H1 (cell line): ENCODE results near the gene IRF4. TPM values are rescaled to one million over a fixed set of nuclear protein-coding genes. Genes with fewer than 3 reads are reported as not detected.

Experiments
- CTCF ChIA-PET: fragments of 300-600 bp; sonication (Branson Sonifier 250); formaldehyde crosslinking; loops from one replicate; lab custom pipeline; 2021; ENCODE audit not compliant: partially characterized antibody; lab: Charles Lee
- POLR2A ChIA-PET: fragments of 300-600 bp; sonication (Branson Sonifier 250); formaldehyde crosslinking; loops from one replicate; lab custom pipeline; 2021; ENCODE audit warnings: inconsistent platforms; ENCODE audit not compliant: partially characterized antibody; lab: Charles Lee
- DNase-seq, 2 experiments: peaks; one replicate each; pipeline versions ENCODE4 v3.0.0 to v3.0.0-alpha.2; 2010 to 2022; ENCODE audit warnings: low spot score in 2 of 2, low read depth in 1 of 2, mixed read lengths in 1 of 2
- FAIRE-seq: peaks from 2 replicates; lab custom pipeline; 2011; peaks lifted over from hg19 to GRCh38; lab: Jason Lieb, UNC
- H2AFZ ChIP-seq: 2 replicates; pipeline ENCODE4 v1.8.1; 2012; ENCODE audit warnings: low read length, inconsistent platforms
- H2AK5ac ChIP-seq: 2 replicates; pipeline ENCODE4 v1.6.1; 2013; ENCODE audit warnings: low read depth, low read length
- H2BK120ac ChIP-seq: replicated peaks from 2 replicates; pipeline ENCODE3; 2013; ENCODE audit warnings: low read depth, low read length, inconsistent platforms
- H2BK12ac ChIP-seq: 2 replicates; pipeline ENCODE4 v1.6.1; 2013; ENCODE audit warnings: low read depth, low read length
- H2BK15ac ChIP-seq: 2 replicates; pipeline ENCODE4 v1.6.1; 2013; ENCODE audit warnings: low read length
- H2BK20ac ChIP-seq: 2 replicates; pipeline ENCODE4 v1.6.1; 2013; ENCODE audit warnings: low read length
- H2BK5ac ChIP-seq: 2 replicates; pipeline ENCODE4 v1.6.1; 2013; ENCODE audit warnings: low read depth, low read length
- H3K14ac ChIP-seq: 2 replicates; pipeline ENCODE4 v1.6.1; 2013; ENCODE audit warnings: inconsistent platforms; ENCODE audit not compliant: insufficient read length
- H3K18ac ChIP-seq: 2 replicates; pipeline ENCODE4 v1.6.1; 2013; ENCODE audit warnings: low read length; ENCODE audit errors: extremely low read depth
- H3K23ac ChIP-seq: 2 replicates; pipeline ENCODE4 v1.6.1; 2013; ENCODE audit warnings: inconsistent platforms; ENCODE audit not compliant: insufficient read length
- H3K23me2 ChIP-seq: 2 replicates; pipeline ENCODE4 v1.6.1; 2013; ENCODE audit warnings: low read depth, low read length
- H3K27ac ChIP-seq: 2 replicates; pipeline ENCODE4 v1.6.1; 2011; ENCODE audit warnings: low read depth, low read length, inconsistent platforms
- H3K27me3 ChIP-seq, 4 experiments: replicated peaks in 1 of 4; 1 replicate in 1 of 4; 2 replicates in 3 of 4; pipeline versions ENCODE4 v1.6.1 to v1.8.1; 2011 to 2013; ENCODE audit warnings: low read length in 3 of 4, mild to moderate bottlenecking in 3 of 4, inconsistent platforms in 2 of 4, mixed read lengths in 2 of 4, moderate library complexity in 1 of 4; ENCODE audit not compliant: control insufficient read depth in 3 of 4, insufficient read depth in 3 of 4; ENCODE audit errors: extremely low read depth in 1 of 4
- H3K36me3 ChIP-seq, 4 experiments: 2 replicates each; pipeline versions ENCODE4 v1.6.1 to v1.8.1; 2011 to 2013; ENCODE audit warnings: mild to moderate bottlenecking in 4 of 4, low read length in 3 of 4, moderate library complexity in 2 of 4, control low read depth in 1 of 4, inconsistent platforms in 1 of 4; ENCODE audit not compliant: insufficient read depth in 4 of 4, control insufficient read depth in 2 of 4
- H3K4ac ChIP-seq: replicated peaks from 2 replicates; pipeline ENCODE3; 2013; ENCODE audit warnings: low read length, low read depth, mixed read lengths, inconsistent platforms; ENCODE audit not compliant: insufficient read length
- H3K4me1 ChIP-seq, 4 experiments: replicated peaks in 1 of 4; 1 replicate in 1 of 4; 2 replicates in 3 of 4; pipeline versions ENCODE4 v1.6.1 to v1.8.1; 2011 to 2013; ENCODE audit warnings: low read length in 3 of 4, inconsistent platforms in 2 of 4, mixed read lengths in 1 of 4; ENCODE audit not compliant: insufficient read depth in 4 of 4, control insufficient read depth in 3 of 4
- H3K4me2 ChIP-seq, 2 experiments: 2 replicates each; pipeline versions ENCODE4 v1.6.1 to v1.8.1; 2011 to 2013; ENCODE audit warnings: low read depth in 2 of 2, low read length in 2 of 2, control low read depth in 1 of 2, inconsistent platforms in 1 of 2, mild to moderate bottlenecking in 1 of 2; ENCODE audit not compliant: insufficient read depth in 1 of 2
- H3K4me3 ChIP-seq, 4 experiments: fragments of 200-600, 300-600 bp in 1 of 4; sonication (generic), shearing (Covaris generic), sonication (Bioruptor Twin) in 1 of 4; 2 replicates each; pipeline versions ENCODE4 v1.5.1 to v1.8.1; 2011 to 2016; ENCODE audit warnings: low read length in 4 of 4, low read depth in 3 of 4, control low read depth in 2 of 4, inconsistent platforms in 2 of 4, mild to moderate bottlenecking in 2 of 4, mixed read lengths in 1 of 4, moderate library complexity in 1 of 4; ENCODE audit not compliant: insufficient read depth in 2 of 4; ENCODE audit errors: extremely low read depth in 1 of 4
- H3K56ac ChIP-seq: replicated peaks from 2 replicates; pipeline ENCODE3; 2013; ENCODE audit warnings: low read depth, mild to moderate bottlenecking, mixed read lengths, low read length, inconsistent platforms; ENCODE audit not compliant: insufficient read length
- H3K79me1 ChIP-seq: 2 replicates; pipeline ENCODE4 v1.6.1; 2013; ENCODE audit warnings: low read depth, low read length, control low read depth
- H3K79me2 ChIP-seq, 2 experiments: 2 replicates each; pipeline versions ENCODE4 v1.6.1 to v1.8.1; 2012 to 2013; ENCODE audit warnings: low read length in 2 of 2, mild to moderate bottlenecking in 2 of 2, inconsistent platforms in 1 of 2; ENCODE audit not compliant: insufficient read depth in 2 of 2, control insufficient read depth in 1 of 2
- H3K9ac ChIP-seq, 4 experiments: replicated peaks in 1 of 4; 1 replicate in 1 of 4; 2 replicates in 3 of 4; pipeline versions ENCODE4 v1.6.1 to v1.8.1; 2011 to 2013; ENCODE audit warnings: low read depth in 3 of 4, low read length in 3 of 4, control low read depth in 2 of 4, mild to moderate bottlenecking in 2 of 4, moderate library complexity in 2 of 4, inconsistent platforms in 1 of 4; ENCODE audit errors: extremely low read depth in 1 of 4
- H3K9me3 ChIP-seq, 2 experiments: 2 replicates each; pipeline versions ENCODE4 v1.6.1 to v1.8.1; 2012 to 2013; ENCODE audit warnings: mild to moderate bottlenecking in 2 of 2, moderate library complexity in 2 of 2, control low read depth in 1 of 2, inconsistent platforms in 1 of 2, low read depth in 1 of 2, low read length in 1 of 2, mixed read lengths in 1 of 2; ENCODE audit not compliant: insufficient read depth in 2 of 2
- H4K20me1 ChIP-seq, 2 experiments: replicated peaks in 1 of 2; 2 replicates each; pipeline versions ENCODE3 to v1.8.1; 2011 to 2013; ENCODE audit warnings: inconsistent platforms in 2 of 2, low read length in 2 of 2, mild to moderate bottlenecking in 1 of 2; ENCODE audit not compliant: insufficient read depth in 2 of 2, control insufficient read depth in 1 of 2
- H4K5ac ChIP-seq: 2 replicates; pipeline ENCODE4 v1.6.1; 2013; ENCODE audit warnings: low read length, low read depth, mixed read lengths, inconsistent platforms; ENCODE audit not compliant: insufficient read length
- H4K8ac ChIP-seq: 2 replicates; pipeline ENCODE4 v1.8.0; 2013; ENCODE audit warnings: mild to moderate bottlenecking, moderate library complexity, low read length, inconsistent platforms; ENCODE audit not compliant: insufficient read depth; ENCODE audit errors: extremely low read depth
- H4K91ac ChIP-seq: replicated peaks from 2 replicates; pipeline ENCODE3; 2013; ENCODE audit warnings: low read length, mixed read lengths, inconsistent platforms; ENCODE audit not compliant: insufficient read length
- CBX5 ChIP-seq: fragments of 300-800, 300-1000 bp; sonication (generic); IDR thresholded peaks from 2 replicates; pipeline ENCODE4 v1.7.1; 2016; ENCODE audit warnings: antibody characterized with exemption, low read length, low read depth
- HDAC6 ChIP-seq: IDR thresholded peaks from one replicate; pipeline ENCODE4 v1.7.1; 2012; ENCODE audit warnings: low read depth, mild to moderate bottlenecking, inconsistent platforms, low read length, moderate library complexity
- KDM5A ChIP-seq: fragments of 200-600 bp; IDR thresholded peaks from 2 replicates; pipeline ENCODE4 v1.7.1; 2012; ENCODE audit warnings: mild to moderate bottlenecking, low read length, inconsistent platforms, mixed read lengths
- NRF1 ChIP-seq: IDR thresholded peaks from 2 replicates; pipeline ENCODE4 v1.6.1; 2011; ENCODE audit warnings: mild to moderate bottlenecking, low read depth, low read length, improper control_type of control experiment
- POLR2A ChIP-seq, 2 experiments: IDR thresholded peaks; 1 replicate in 1 of 2; 2 replicates in 1 of 2; pipeline ENCODE4 v1.6.1; 2011; ENCODE audit warnings: low read depth in 2 of 2, low read length in 2 of 2, mild to moderate bottlenecking in 2 of 2; ENCODE audit errors: control extremely low read depth in 1 of 2
- RBBP5 ChIP-seq: IDR thresholded peaks from 2 replicates; pipeline ENCODE4 v1.7.1; 2012; ENCODE audit warnings: low read depth, mild to moderate bottlenecking, inconsistent platforms, low read length, moderate library complexity, borderline replicate concordance
- SP1 ChIP-seq: IDR thresholded peaks from 2 replicates; pipeline ENCODE4 v1.6.1; 2011; ENCODE audit warnings: low read depth, low read length
- ZNF274 ChIP-seq: IDR thresholded peaks from 2 replicates; pipeline ENCODE4 v1.7.0; 2012; ENCODE audit warnings: low read length, borderline replicate concordance; ENCODE audit errors: extremely low read depth
- WGBS, 2 experiments: shearing (Covaris generic) in 1 of 2; methylation state at CpG; one replicate each; pipeline versions ENCODE4 v1.1.6 to v1.1.7; 2013 to 2015; ENCODE audit warnings: low lambda C conversion rate in 2 of 2, mixed read lengths in 2 of 2, inconsistent platforms in 1 of 2, low coverage in 1 of 2, missing lambda C conversion rate in 1 of 2; ENCODE audit not compliant: insufficient replicate concordance in 2 of 2, insufficient coverage in 1 of 2, insufficient read length in 1 of 2; ENCODE audit errors: extremely low coverage in 1 of 2, missing lambda C conversion rate in 1 of 2; 5-methylcytosine and 5-hydroxymethylcytosine counted together
- polyA plus RNA-seq, 7 experiments: library from polyadenylated mRNA; depleted of rRNA in 3 of 7; stranded (reverse) in 5 of 7; unstranded in 2 of 7; fragments of >200 nt in 5 of 7; fragments of 200-250 nt in 2 of 7; gene quantifications; 1 replicate in 5 of 7; 2 replicates in 1 of 7; 4 replicates in 1 of 7; pipeline versions ENCODE4 v1.2.1 to v1.2.3, GENCODE V29; 2011 to 2013; ENCODE audit warnings: missing spikeins in 2 of 7, mixed read lengths in 2 of 7
- total RNA-seq: library from RNA; stranded (reverse); fragmentation: NEBNext Ultra II Directional; extraction: Animal tissue kit (Norgen Biotek cat#: 25700); gene quantifications from 2 replicates; pipeline ENCODE4 v1.2.1, GENCODE V29; 2021

The IRF4 gene
- total and polyA plus RNA-seq, 2 of the 8 experiments (the other 6 are each of a cell fraction or from before 2014, with no cell fraction given): 0.77 to 2.1 TPM

GRCh38 chr6:379410-380181 lies 12.0 kb upstream of the IRF4 start:
- Histone ChIP-seq H2AFZ (no peak overlapping the region), H3K14ac (no peak overlapping the region), H3K9me3 (peaks cover 38 to 49% of the 10 kb centered on the region in 2 experiments; a peak in 3 of 4 replicates), H2BK120ac (no peak overlapping the region), H3K27ac (no peak overlapping the region), H3K4ac (no peak overlapping the region), H3K79me2 (no peaks in the 10 kb centered on the region), H3K27me3 (no peaks in the 10 kb centered on the region; a peak in 2 of 7 replicates), H4K5ac (no peak overlapping the region), H2BK20ac (no peak overlapping the region), H3K56ac (no peak overlapping the region), H3K79me1 (no peaks in the 10 kb centered on the region), H3K18ac (no peak overlapping the region), H2BK15ac (no peak overlapping the region), H2BK12ac (no peak overlapping the region), H4K91ac (no peak overlapping the region), H3K4me1 (no peaks in the 10 kb centered on the region; a peak in 2 of 7 replicates), H3K36me3 (no peaks in the 10 kb centered on the region), H4K20me1 (no peaks in the 10 kb centered on the region), H3K4me3 (no peak overlapping the region), H2BK5ac (no peak overlapping the region), H2AK5ac (no peak overlapping the region), H4K8ac (no peak overlapping the region; the same call in 1 of the 2 replicates), H3K9ac (no peak overlapping the region), H3K4me2 (no peak overlapping the region), H3K23ac (no peak overlapping the region), H3K23me2 (no peaks in the 10 kb centered on the region)
- DNase-seq: no peak
- no peak for FAIRE-seq
- ChIA-PET POLR2A (no interaction called here), CTCF (no interaction called here)
- TF ChIP-seq RBBP5 (no peak), KDM5A (no peak), ZNF274 (no peak), NRF1 (no peak), SP1 (no peak), POLR2A (IDR thresholded peaks at IDR 0.05; ENCODE audit: control extremely low read depth in 1 of 2, low read depth in 2 of 2, low read length in 2 of 2) (no peak), CBX5 (no peak), HDAC6 (no peak)
- WGBS, 2 experiments: 90% methylated on average over 28 of the region's 28 CpGs; no CpG with 5 or more reads in 1 of the 2 experiments
